CMK (cell line): Measurements from ENCODE around the gene PF4V1.
A peak's percentile ranks its signal among the peaks of the same experiment; 100 is the strongest.

Experiments
- DNase-seq: peaks from one replicate; pipeline ENCODE4 v3.0.0-alpha.2; 2010; ENCODE audit warnings: low read depth

PF4V1 gene

GRCh38 chr4:73853246-73853704 lies at the start of gene PF4V1:
Gene PF4V1 (plus strand): TSS chr4:73853296. CDS start chr4:73853363, 67 bp downstream.
- DNase-seq: no peak

GRCh38 chr4:73810191-73810590 lies 42.9 kb upstream of the PF4V1 start:
- no peak for DNase-seq

GRCh38 chr4:73811841-73812240 lies 41.3 kb upstream of the PF4V1 start:
- DNase-seq: no peak

GRCh38 chr4:73814679-73815078 lies 38.4 kb upstream of the PF4V1 start:
- no peak for DNase-seq

- DNase-seq: no peak
Observed at GRCh38 chr4:73815145-73815544, 38.0 kb upstream of the PF4V1 start.

GRCh38 chr4:73816814-73817213 lies 36.3 kb upstream of the PF4V1 start:
- DNase-seq: no peak

GRCh38 chr4:73817341-73817740 lies 35.8 kb upstream of the PF4V1 start:
- no peak for DNase-seq

- DNase-seq: no peak
Observed at GRCh38 chr4:73821325-73821724, 31.8 kb upstream of the PF4V1 start.

GRCh38 chr4:73822389-73822788 lies 30.7 kb upstream of the PF4V1 start:
- no peak for DNase-seq

- DNase-seq: no peak
Observed at GRCh38 chr4:73822812-73823504, 30.1 kb upstream of the PF4V1 start.

- no peak for DNase-seq
Observed at GRCh38 chr4:73823760-73824159, 29.3 kb upstream of the PF4V1 start.

GRCh38 chr4:73828956-73829355 lies 24.1 kb upstream of the PF4V1 start:
- no peak for DNase-seq

GRCh38 chr4:73831569-73831968 lies 21.5 kb upstream of the PF4V1 start:
- no peak for DNase-seq

- DNase-seq: peak; percentile 41
Observed at GRCh38 chr4:73832651-73833237, 20.4 kb upstream of the PF4V1 start.

GRCh38 chr4:73836373-73837279 lies 16.5 kb upstream of the PF4V1 start, which contains the start of gene CXCL6:
Gene CXCL6 (plus strand): TSS chr4:73836678. CDS start chr4:73836751, 73 bp downstream.
- no peak for DNase-seq

- DNase-seq: no peak
Observed at GRCh38 chr4:73839071-73839470, 14.0 kb upstream of the PF4V1 start.

GRCh38 chr4:73839715-73840114 lies 13.4 kb upstream of the PF4V1 start:
- no peak for DNase-seq

GRCh38 chr4:73841243-73841925 lies 11.7 kb upstream of the PF4V1 start:
- DNase-seq: no peak

- DNase-seq: no peak
Observed at GRCh38 chr4:73842696-73843095, 10.4 kb upstream of the PF4V1 start.

GRCh38 chr4:73843369-73843768 lies 9.7 kb upstream of the PF4V1 start:
- DNase-seq: no peak

- no peak for DNase-seq
Observed at GRCh38 chr4:73844345-73844744, 8.8 kb upstream of the PF4V1 start.

- no peak for DNase-seq
Observed at GRCh38 chr4:73844806-73845205, 8.3 kb upstream of the PF4V1 start.
